Measurements from ENCODE around the gene ITIH3.

GRCh38 chr3:52846432-52846965 is 51.9 kb downstream of the ITIH3 start:
- TF ChIP-seq CTCF (IDR thresholded peaks at IDR 0.05) (no peak), POLR2A (IDR thresholded peaks at IDR 0.05) (no peak), EP300 (IDR thresholded peaks at IDR 0.05) (no peak)

Measured in ovary (tissue), 3 donors.